Stimulated activated CD8-positive, alpha-beta memory T cell treated with anti-CD3 and anti-CD28 coated beads, Interleukin-2, amount 100 ng/mL, for 48 hours (primary cell): ENCODE results near the gene KPNA1.

Experiments
- DNase-seq, 2 donors: peaks; one replicate each; pipeline ENCODE4 v3.0.0-alpha.2; 2020; ENCODE audit warnings: low read depth in 2 of 2

The KPNA1 gene

DNA sequence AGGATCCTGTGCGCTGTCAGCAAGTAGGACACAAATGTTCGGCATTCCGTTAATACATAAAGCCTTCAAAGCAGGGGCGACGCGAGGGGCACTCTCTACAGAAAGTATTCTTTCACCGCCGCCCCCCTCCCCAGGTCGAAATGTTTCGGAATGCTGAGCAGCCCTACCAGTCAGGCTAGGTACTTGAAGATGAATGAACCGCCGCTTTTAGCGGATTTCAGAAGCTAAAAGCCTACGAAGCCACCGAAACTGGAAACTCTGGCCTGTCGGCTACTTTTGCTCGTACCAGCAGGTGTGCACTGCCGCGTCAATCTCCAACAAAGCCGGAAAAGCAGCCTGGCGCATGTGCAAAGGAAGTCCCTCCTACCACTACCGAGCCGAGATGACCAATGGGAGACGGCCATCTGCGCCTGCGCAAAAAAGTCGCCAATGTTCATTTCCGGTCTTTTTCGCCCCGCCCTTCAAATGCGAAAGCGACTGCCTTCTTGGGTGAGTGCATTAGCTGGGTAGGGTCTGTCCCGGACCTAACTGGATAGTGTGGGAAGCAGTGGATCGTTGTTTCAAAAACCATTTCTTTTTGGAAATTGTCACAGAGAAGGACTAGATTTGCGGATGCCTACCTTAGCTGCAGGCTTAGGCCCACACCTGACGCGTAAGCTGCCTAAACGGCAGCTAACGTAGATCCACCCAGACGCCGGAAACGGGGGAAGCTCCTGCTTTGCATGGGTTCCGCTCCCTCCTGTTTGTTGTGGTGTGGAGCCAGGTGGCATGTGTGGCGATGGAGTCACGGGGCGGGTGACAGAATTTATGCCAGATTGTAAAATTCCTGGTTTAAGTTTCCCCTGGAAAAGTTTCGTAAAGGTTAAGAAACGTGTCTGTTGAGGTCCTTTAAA is 98.7 kb downstream of the KPNA1 start, which contains the start of gene WDR5B:
Gene WDR5B (minus strand): TSS at position 301 of the 893 bp plus-strand sequence. CDS start 534 bp downstream, outside the sequence.
- DNase-seq: peak; percentile 94 to 97

DNA sequence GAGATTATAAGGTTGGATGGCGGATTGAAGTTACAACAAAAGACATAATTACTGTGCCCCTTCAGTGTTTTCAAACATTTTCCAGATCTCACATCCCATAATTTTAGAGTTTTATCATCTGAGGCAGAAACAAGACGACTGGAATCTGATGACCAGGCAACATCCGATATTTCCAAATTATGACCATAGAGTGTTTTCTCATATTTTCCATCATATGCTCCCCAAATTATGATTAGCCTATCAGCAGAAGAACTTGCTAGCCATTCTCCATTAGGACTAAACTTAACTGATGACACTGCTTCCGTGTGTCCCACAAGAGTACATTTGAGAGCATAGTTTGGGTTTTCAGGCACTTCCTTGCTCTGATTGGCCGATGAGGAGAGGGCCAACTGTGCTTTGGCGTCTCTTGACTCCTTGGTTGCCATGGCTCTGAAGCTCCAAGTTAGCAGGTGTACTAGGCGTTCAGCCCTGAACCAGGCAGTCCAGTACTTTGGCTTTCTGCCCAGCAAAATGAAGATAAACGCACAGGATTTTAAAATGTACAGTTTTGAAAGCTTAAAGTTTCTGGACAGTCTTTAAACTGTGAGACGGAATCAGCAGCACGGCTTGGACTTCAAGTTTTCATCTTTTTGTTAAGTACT is 99.5 kb downstream of the KPNA1 start:
- DNase-seq: peak in 1 of 2 donors; percentile 13

DNA sequence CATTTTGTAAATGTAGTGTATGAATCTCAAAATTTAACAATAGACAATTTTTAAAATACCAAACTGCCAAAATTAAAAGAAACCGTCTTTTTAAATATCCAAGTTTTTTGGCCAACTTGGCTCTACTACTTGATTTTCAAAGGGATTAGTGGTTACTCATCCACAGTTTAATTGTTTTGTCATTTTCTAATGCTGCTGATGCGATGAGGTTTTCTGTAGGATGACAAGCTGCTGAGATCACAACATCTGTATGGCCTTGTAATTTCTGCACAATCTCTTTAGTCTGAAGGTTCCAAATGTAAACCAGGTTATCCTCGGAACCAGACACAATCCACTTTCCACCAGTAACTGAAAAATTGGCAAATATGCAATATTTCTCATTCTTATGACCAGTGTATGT is 100.3 kb downstream of the KPNA1 start:
- no peak for DNase-seq

- no peak for DNase-seq
Observed at GRCh38 chr3:122410639-122411038, 104.1 kb downstream of the KPNA1 start.

GRCh38 chr3:122410111-122410510 is 104.6 kb downstream of the KPNA1 start:
- DNase-seq: no peak

GRCh38 chr3:122409446-122409845 is 105.3 kb downstream of the KPNA1 start:
- no peak for DNase-seq

GRCh38 chr3:122407946-122408345 is 106.8 kb downstream of the KPNA1 start:
- DNase-seq: no peak

- no peak for DNase-seq
Observed at GRCh38 chr3:122406198-122406597, 108.5 kb downstream of the KPNA1 start.

DNA sequence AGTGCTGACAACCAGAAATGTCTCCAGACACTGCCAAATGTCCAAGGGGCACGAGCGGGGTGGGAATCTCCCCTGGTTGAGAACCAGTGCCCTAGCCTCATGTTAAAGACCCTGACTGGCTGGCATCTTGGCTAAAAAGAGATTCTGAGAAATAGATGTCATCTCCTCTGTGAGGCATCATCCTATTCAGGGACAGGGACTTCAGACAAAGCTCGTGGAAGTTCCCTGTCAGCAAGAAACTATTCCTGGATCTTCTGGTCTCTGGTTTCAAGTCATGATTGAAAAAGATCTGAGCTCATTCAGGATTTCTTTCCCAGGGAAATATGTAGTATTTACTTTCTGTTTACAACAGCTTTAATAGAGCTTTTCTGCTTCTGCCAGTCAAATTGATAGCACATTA is 109.7 kb downstream of the KPNA1 start:
- no peak for DNase-seq

- no peak for DNase-seq
Observed at GRCh38 chr3:122403489-122403888, 111.2 kb downstream of the KPNA1 start.

DNA sequence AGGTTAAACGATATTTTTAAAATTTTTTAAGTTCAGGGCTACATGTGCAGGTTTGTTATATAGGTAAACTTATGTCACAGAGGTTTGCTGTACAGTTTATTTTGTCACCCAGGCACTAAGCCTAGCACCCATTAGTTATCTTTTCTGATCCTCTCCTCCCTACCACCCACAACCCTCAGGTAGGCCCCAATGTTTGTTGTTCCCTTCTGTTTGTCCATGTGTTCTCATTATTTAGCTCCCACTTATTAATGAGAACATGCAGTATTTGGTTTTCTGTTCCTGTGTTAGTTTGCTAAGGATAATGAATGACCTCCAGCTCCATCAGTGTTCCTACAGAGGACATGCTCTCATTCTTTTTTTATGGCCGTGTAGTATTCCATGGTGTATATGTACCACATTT is 115.8 kb downstream of the KPNA1 start:
- DNase-seq: no peak

- DNase-seq: no peak
Observed at GRCh38 chr3:122397201-122397600, 117.5 kb downstream of the KPNA1 start.

DNA sequence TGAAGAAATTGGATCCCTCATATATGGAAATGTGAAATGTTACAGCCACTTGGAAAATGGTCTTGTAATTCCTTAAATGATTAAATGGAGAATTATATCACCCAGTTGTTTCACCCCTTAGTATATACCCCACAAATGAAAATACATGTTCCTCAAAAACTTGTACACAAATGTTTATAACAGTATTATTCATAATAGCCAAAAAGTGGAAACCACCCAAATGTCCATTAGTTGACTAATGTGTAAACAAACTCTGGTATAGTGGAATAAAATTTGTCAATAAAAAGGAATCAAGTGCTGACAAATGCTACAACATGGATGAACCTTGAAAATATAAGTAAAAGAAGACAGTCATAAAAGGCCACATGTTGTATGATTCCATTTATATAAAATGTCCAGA is 118.2 kb downstream of the KPNA1 start:
- no peak for DNase-seq

- no peak for DNase-seq
Observed at GRCh38 chr3:122395582-122395981, 119.2 kb downstream of the KPNA1 start.

GRCh38 chr3:122394173-122394572 is 120.6 kb downstream of the KPNA1 start:
- no peak for DNase-seq

GRCh38 chr3:122392868-122393844 is 121.6 kb downstream of the KPNA1 start:
- no peak for DNase-seq

- no peak for DNase-seq
Observed at GRCh38 chr3:122391681-122392446, 122.9 kb downstream of the KPNA1 start.

GRCh38 chr3:122390665-122391064 is 124.1 kb downstream of the KPNA1 start:
- no peak for DNase-seq

GRCh38 chr3:122389892-122390291 is 124.8 kb downstream of the KPNA1 start:
- DNase-seq: no peak

GRCh38 chr3:122389197-122389596 is 125.5 kb downstream of the KPNA1 start:
- DNase-seq: no peak

DNA sequence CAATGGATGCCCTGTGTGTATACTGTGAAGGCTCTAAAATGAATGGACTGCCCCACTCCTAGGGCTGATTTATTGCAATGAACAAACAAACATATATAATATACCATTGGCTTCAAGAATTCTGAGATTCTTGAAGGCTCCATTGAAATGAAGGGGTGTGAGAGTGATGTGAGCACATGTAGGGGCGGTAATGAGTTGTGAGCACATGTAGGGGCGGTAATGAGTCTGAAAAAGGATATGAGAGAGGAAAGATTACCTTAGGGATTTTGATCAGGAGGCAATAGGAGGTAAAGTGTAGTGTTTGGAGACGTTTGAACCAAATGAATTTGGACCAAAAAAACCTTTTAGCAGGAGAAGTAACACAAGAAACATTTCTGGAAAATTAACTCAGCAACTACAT is 127.0 kb downstream of the KPNA1 start:
- no peak for DNase-seq
